K562 (cell line): ENCODE data around the gene AIFM3. TPM values are rescaled to one million over a fixed set of nuclear protein-coding genes. Genes with fewer than 3 reads are reported as not detected.

Experiments used
- ATAC-seq: fragments of 200-7000 bp; cut with Tn5 transposase; 3 replicates; pipeline ENCODE4 v1.9.1; 2020; ENCODE audit warnings: moderate library complexity
- BruUV-seq: library from RNA; stranded (reverse); fragments of 400-500 nt; replicated peaks from 2 replicates; lab custom pipeline; 2021; lab: Mats Ljungman, UMichigan
- CTCF ChIA-PET: fragments of 300-600 bp; formaldehyde crosslinking; extraction: SDS; loops from one replicate; lab custom pipeline; 2021; ENCODE audit warnings: low intra/inter-chr PET ratio; lab: Yijun Ruan, JAX
- POLR2A ChIA-PET: fragments of 300-600, 350-650 bp; sonication (Branson Sonifier 250); formaldehyde crosslinking; extraction: SDS; loops from one replicate; lab custom pipeline; 2021; ENCODE audit warnings: antibody characterized with exemption, inconsistent platforms; lab: Yijun Ruan, JAX
- DNase-seq, 4 experiments: peaks; one replicate each; pipeline versions ENCODE4 v3.0.0 to v3.0.0-alpha.2; 2011 to 2018; ENCODE audit warnings: low spot score in 3 of 4, mixed read lengths in 3 of 4; ENCODE audit errors: extremely low read depth in 1 of 4
- FAIRE-seq: peaks from 2 replicates; lab custom pipeline; 2011; peaks lifted over from hg19 to GRCh38; lab: Jason Lieb, UNC
- H2AFZ ChIP-seq: 2 replicates; pipeline ENCODE4 v1.6.0; 2011; ENCODE audit warnings: low read depth, low read length, control low read depth, inconsistent platforms
- H3K27ac ChIP-seq: fragments of 200-600 bp; 3 replicates; pipeline ENCODE4 v1.8.0; 2011; ENCODE audit warnings: low read depth, mild to moderate bottlenecking, control low read depth, inconsistent platforms, low read length, moderate library complexity, mixed read lengths; ENCODE audit errors: extremely low read depth
- H3K27me3 ChIP-seq, 2 experiments: fragments of 300-600 bp in 1 of 2; 2 replicates in 1 of 2; 3 replicates in 1 of 2; pipeline versions ENCODE4 v1.6.0 to v1.8.0; 2011; ENCODE audit warnings: inconsistent platforms in 2 of 2, low read length in 2 of 2, mild to moderate bottlenecking in 1 of 2, mixed read lengths in 1 of 2, moderate library complexity in 1 of 2; ENCODE audit not compliant: control insufficient read depth in 2 of 2, insufficient read depth in 2 of 2
- H3K36me3 ChIP-seq: fragments of 300-600 bp; 3 replicates; pipeline ENCODE4 v1.8.0; 2011; ENCODE audit warnings: mild to moderate bottlenecking, low read length, inconsistent platforms; ENCODE audit not compliant: control insufficient read depth, insufficient read depth
- H3K4me1 ChIP-seq, 2 experiments: fragments of 200-600 bp in 1 of 2; replicated peaks in 1 of 2; 2 replicates in 1 of 2; 3 replicates in 1 of 2; pipeline versions ENCODE4 v1.5.1 to v1.8.0; 2011; ENCODE audit warnings: inconsistent platforms in 2 of 2, low read length in 2 of 2, mild to moderate bottlenecking in 1 of 2, mixed read lengths in 1 of 2, moderate library complexity in 1 of 2; ENCODE audit not compliant: control insufficient read depth in 2 of 2, insufficient read depth in 2 of 2
- H3K4me2 ChIP-seq: 2 replicates; pipeline ENCODE4 v1.6.1; 2011; ENCODE audit warnings: low read length, control low read depth, inconsistent platforms, mixed read lengths; ENCODE audit not compliant: insufficient read depth
- H3K4me3 ChIP-seq: fragments of 200-600 bp; sonication (generic), shearing (Covaris generic); 2 replicates; pipeline ENCODE4 v1.5.1; 2016; ENCODE audit warnings: control low read depth, inconsistent platforms
- H3K79me2 ChIP-seq: fragments of 200-600 bp; 3 replicates; pipeline ENCODE4 v1.8.0; 2011; ENCODE audit warnings: low read length, inconsistent platforms; ENCODE audit not compliant: control insufficient read depth, insufficient read depth
- H3K9ac ChIP-seq, 2 experiments: 2 replicates each; pipeline versions ENCODE4 v1.6.0 to v1.6.1; 2011; ENCODE audit warnings: low read depth in 2 of 2, low read length in 2 of 2, control low read depth in 1 of 2, inconsistent platforms in 1 of 2, mild to moderate bottlenecking in 1 of 2, mixed read lengths in 1 of 2; ENCODE audit not compliant: insufficient read depth in 1 of 2
- H3K9me1 ChIP-seq: one replicate; pipeline ENCODE4 v1.6.0; 2011; ENCODE audit warnings: inconsistent platforms, mild to moderate bottlenecking, low read length, moderate library complexity; ENCODE audit not compliant: control insufficient read depth, insufficient read depth
- H3K9me3 ChIP-seq: replicated peaks from 2 replicates; pipeline ENCODE4 v1.5.1; 2011; ENCODE audit warnings: low read depth, low read length, inconsistent platforms; ENCODE audit not compliant: control insufficient read depth, insufficient read depth
- H4K20me1 ChIP-seq: replicated peaks from 2 replicates; pipeline ENCODE4 v1.6.1; 2011; ENCODE audit warnings: low read length, inconsistent platforms, mixed read lengths; ENCODE audit not compliant: control insufficient read depth, insufficient read depth
- ADNP ChIP-seq: fragments of 200-800 bp; sonication (Bioruptor generic); IDR thresholded peaks from 2 replicates; pipeline ENCODE4 v1.6.1; 2016; ENCODE audit warnings: missing genetic modification characterization, missing compliant biosample characterization
- BRD9 ChIP-seq: fragments of 450-650 bp; IDR thresholded peaks from 2 replicates; pipeline ENCODE4 v1.6.1; 2018; ENCODE audit warnings: low read depth; ENCODE audit not compliant: partially characterized antibody
- CEBPG ChIP-seq, 3 experiments: fragments of 200-800 bp in 1 of 3; sonication (Bioruptor generic) in 1 of 3; sonication (generic) in 1 of 3; formaldehyde crosslinking in 1 of 3; IDR thresholded peaks in 2 of 3; conservative IDR thresholded peaks in 1 of 3; 2 replicates each; pipeline versions ENCODE4 v1.6.1 to v1.8.0; 2016 to 2022; ENCODE audit warnings: missing compliant biosample characterization in 2 of 3, missing genetic modification characterization in 2 of 3, mild to moderate bottlenecking in 1 of 3, missing genetic modification reagents in 1 of 3
- DDX20 ChIP-seq: fragments of 450-650 bp; IDR thresholded peaks from 2 replicates; pipeline ENCODE4 v1.6.1; 2016; ENCODE audit warnings: missing genetic modification characterization, low read depth, mild to moderate bottlenecking, missing compliant biosample characterization, moderate library complexity
- GTF2E2 ChIP-seq: fragments of 200-800 bp; sonication (Bioruptor generic); IDR thresholded peaks from 2 replicates; pipeline ENCODE4 v1.6.1; 2016; ENCODE audit warnings: missing genetic modification characterization, missing compliant biosample characterization
- HMBOX1 ChIP-seq: sonication (generic); IDR thresholded peaks from 2 replicates; pipeline ENCODE4 v1.6.1; 2016
- HNRNPLL ChIP-seq: fragments of 200-400 bp; formaldehyde crosslinking; IDR thresholded peaks from 2 replicates; pipeline ENCODE4 v1.6.1; 2017; ENCODE audit warnings: low read length, low read depth, mild to moderate bottlenecking; ENCODE audit not compliant: poor library complexity, severe bottlenecking
- HNRNPUL1 ChIP-seq: fragments of 200-400 bp; formaldehyde crosslinking; IDR thresholded peaks from 2 replicates; pipeline ENCODE4 v1.6.1; 2017; ENCODE audit warnings: low read length
- KAT8 ChIP-seq: fragments of 450-650 bp; IDR thresholded peaks from 2 replicates; pipeline ENCODE4 v1.6.1; 2016; ENCODE audit warnings: low read depth, mild to moderate bottlenecking
- MYNN ChIP-seq, 2 experiments: sonication (generic); formaldehyde crosslinking in 1 of 2; IDR thresholded peaks; 2 replicates each; pipeline versions ENCODE4 v1.5.0 to v1.6.1; 2016 to 2020; ENCODE audit warnings: antibody characterized with exemption in 1 of 2, missing genetic modification reagents in 1 of 2
- PATZ1 ChIP-seq: fragments of 250-450 bp; sonication (Bioruptor Pico); IDR thresholded peaks from 2 replicates; pipeline ENCODE4 v1.5.0; 2020; ENCODE audit warnings: mild to moderate bottlenecking, borderline replicate concordance
- RBM15 ChIP-seq: fragments of 200-400 bp; formaldehyde crosslinking; IDR thresholded peaks from 2 replicates; pipeline ENCODE4 v1.6.1; 2018; ENCODE audit warnings: mild to moderate bottlenecking, low read length, moderate library complexity; ENCODE audit not compliant: insufficient read depth
- RBM39 ChIP-seq: fragments of 200-400 bp; formaldehyde crosslinking; optimal IDR thresholded peaks from 2 replicates; pipeline ENCODE3; 2018; ENCODE audit warnings: low read depth, low read length
- SMC3 ChIP-seq: conservative IDR thresholded peaks from 2 replicates; pipeline ENCODE4 v1.6.1; 2011; ENCODE audit warnings: low read depth, low read length, improper control_type of control experiment; ENCODE audit not compliant: insufficient read depth
- SRF ChIP-seq, 2 experiments: fragments of 250-450, 450-650 bp in 1 of 2; sonication (Bioruptor Pico) in 1 of 2; sonication (generic) in 1 of 2; formaldehyde crosslinking; IDR thresholded peaks; 2 replicates each; pipeline versions ENCODE4 v1.5.0 to v1.5.1; 2020 to 2022; ENCODE audit warnings: mild to moderate bottlenecking in 1 of 2, missing genetic modification reagents in 1 of 2
- ZC3H11A ChIP-seq: IDR thresholded peaks from 2 replicates; pipeline ENCODE4 v1.6.1; 2012; ENCODE audit warnings: low read depth, low read length, improper control_type of control experiment
- ZNF655 ChIP-seq: fragments of 250-450 bp; sonication (Bioruptor Pico); IDR thresholded peaks from 2 replicates; pipeline ENCODE4 v1.5.0; 2021
- ZSCAN29 ChIP-seq: fragments of 450-650 bp; IDR thresholded peaks from 2 replicates; pipeline ENCODE4 v1.6.1; 2017
- WGBS: fragments of 100-300 bp; shearing (Covaris generic); methylation state at CpG from one replicate; pipeline ENCODE4 v1.1.6; 2016; ENCODE audit warnings: low coverage, mixed read lengths; ENCODE audit not compliant: insufficient coverage; ENCODE audit errors: missing lambda C conversion rate; 5-methylcytosine and 5-hydroxymethylcytosine counted together
- in situ Hi-C: fragments of 300-500 bp; cut with MboI; formaldehyde crosslinking; loops from 4 replicates; pipeline ENCODE4 v1.15.0; 2018; ENCODE audit warnings: inconsistent platforms, mixed read lengths
- intact Hi-C: fragments of 100-400 bp; cut with micrococcal nuclease; formaldehyde crosslinking; loops from 2 replicates; pipeline ENCODE4 v1.14.2; 2022
- polyA plus RNA-seq, 8 experiments: library from polyadenylated mRNA; depleted of rRNA in 4 of 8; stranded (reverse) in 5 of 8; unstranded in 3 of 8; fragments of >200 nt; fragmentation: Nextera tagmentation in 2 of 8; fragmentation: Illumina TruSeq in 1 of 8; extraction: Ambion mirVana in 2 of 8; extraction: Trizol in 1 of 8; gene quantifications; 2 replicates each; pipeline versions ENCODE4 v1.2.1 to v1.2.3, GENCODE V29; 2011 to 2014; ENCODE audit warnings: inconsistent platforms in 1 of 8, missing spikeins in 1 of 8
- total RNA-seq, 7 experiments: library from RNA; depleted of rRNA in 6 of 7; stranded (reverse); fragments of >200 nt in 6 of 7; fragmentation: Illumina TruSeq in 2 of 7; extraction: Trizol in 2 of 7; gene quantifications; 2 replicates each; pipeline versions ENCODE4 v1.2.1 to v1.2.3, GENCODE V29; 2011 to 2021; ENCODE audit warnings: low replicate concordance in 1 of 7

Gene AIFM3
- total and polyA plus RNA-seq, 9 of the 15 experiments (the other 6 are each of a cell fraction or from before 2014, with no cell fraction given), result 0.03 to 0.20 (median 0.07) TPM; not detected in 1

- intact Hi-C loops (loop anchor here (5.0 to 10.0 kb wide), 2 partner anchors 414 to 949 kb away; partner anchors contain the start of genes MAPK1 and MED15), in situ Hi-C loops (no loop called here)
- H3K9me3 ChIP-seq, result no peaks in the 10 kb centered on the region
- peaks cover 42% of the 10 kb centered on the region for H3K36me3 ChIP-seq
- H3K27me3 ChIP-seq, result no peaks in the 10 kb centered on the region
- H3K9me1 ChIP-seq, result no peaks in the 10 kb centered on the region
- H2AFZ ChIP-seq, result no peak overlapping the region
- H3K4me2 ChIP-seq, result peak overlapping the region; percentile 91
- H3K4me1 ChIP-seq, result peaks cover 29 to 48% of the 10 kb centered on the region in 2 experiments
- ChIA-PET CTCF (interaction anchor here (0.6 kb wide), 1 partner anchor 14 kb away, joined by 6 read pairs; no protein-coding TSS in a partner anchor), POLR2A (interaction anchor here (0.6 to 54.6 kb wide), 4 partner anchors 20 to 158 kb away, joined by 3 to 1556 read pairs (median 8); partner anchors contain the start of genes AIFM3 and LZTR1)
- DNase-seq (peak; percentile 83 to 90 (median 85)), ATAC-seq (no peak), FAIRE-seq (no peak)
- peak overlapping the region; percentile 67 for H3K4me3 ChIP-seq
- WGBS, result under 1% methylated on average over 19 of the region's 19 CpGs
- H4K20me1 ChIP-seq, result peaks cover 56% of the 10 kb centered on the region
- H3K27ac ChIP-seq, result peak overlapping the region; percentile 89
- H3K9ac ChIP-seq, result peak overlapping the region; percentile 92 to 98
- peaks cover 75% of the 10 kb centered on the region for H3K79me2 ChIP-seq
- BruUV-seq, result no TSS peak
- TF ChIP-seq RBM15 (no peak), SRF (CRISPR knock-in tag; IDR thresholded peaks at IDR 0.05) (no peak), HNRNPUL1 (no peak), CEBPG (CRISPR knock-in tag; IDR thresholded peaks at IDR 0.05) (no peak), CEBPG (tag; conservative IDR thresholded peaks at IDR 0.05 in 1 of 2, IDR thresholded peaks at IDR 0.05 in 1 of 2) (no peak; a peak in 1 of 4 replicates), RBM39 (no peak), KAT8 (no peak), PATZ1 (CRISPR knock-in tag) (no peak), ADNP (tag) (no peak), SMC3 (0 out of 2 replicates have a peak, but pooled peaks have one; percentile 8), ZNF655 (no peak), ZSCAN29 (no peak), GTF2E2 (tag) (no peak), HNRNPLL (no peak), ZC3H11A (0 out of 2 replicates have a peak, but pooled peaks have one; percentile 61), BRD9 (no peak), DDX20 (tag) (no peak), HMBOX1 (no peak), MYNN (IDR thresholded peaks at IDR 0.05) (no peak), MYNN (CRISPR knock-in tag; IDR thresholded peaks at IDR 0.05) (no peak)
Measured at GRCh38 chr22:20918663-20919218, 48.3 kb upstream of the AIFM3 start.
